GM12892 (cell line): Measurements from ENCODE around the gene PTCSC3. TPM values are rescaled to one million over a fixed set of nuclear protein-coding genes. Genes with fewer than 3 reads are reported as not detected.

ENCODE experiments used
- DNase-seq: peaks from one replicate; pipeline ENCODE4 v3.0.0; 2011; ENCODE audit not compliant: insufficient read length
- FAIRE-seq: peaks from 2 replicates; lab custom pipeline; 2011; peaks lifted over from hg19 to GRCh38; lab: Jason Lieb, UNC
- POLR2A ChIP-seq: IDR thresholded peaks from 2 replicates; pipeline ENCODE4 v1.6.1; 2011; ENCODE audit warnings: low read depth, low read length, control low read depth
- POLR2AphosphoS5 ChIP-seq: IDR thresholded peaks from 2 replicates; pipeline ENCODE4 v1.6.1; 2011; ENCODE audit warnings: low read depth, low read length, control low read depth
- TAF1 ChIP-seq: IDR thresholded peaks from 2 replicates; pipeline ENCODE4 v1.6.1; 2011; ENCODE audit warnings: low read depth, mild to moderate bottlenecking, control low read depth, low read length, borderline replicate concordance
- polyA plus RNA-seq: library from polyadenylated mRNA; unstranded; fragments of >200 nt; gene quantifications from one replicate; pipeline ENCODE4 v1.2.1, GENCODE V29; 2012; ENCODE audit warnings: missing spikeins, inconsistent platforms; ENCODE audit not compliant: missing spikeins

Gene PTCSC3
- not detected for polyA plus RNA-seq

DNA sequence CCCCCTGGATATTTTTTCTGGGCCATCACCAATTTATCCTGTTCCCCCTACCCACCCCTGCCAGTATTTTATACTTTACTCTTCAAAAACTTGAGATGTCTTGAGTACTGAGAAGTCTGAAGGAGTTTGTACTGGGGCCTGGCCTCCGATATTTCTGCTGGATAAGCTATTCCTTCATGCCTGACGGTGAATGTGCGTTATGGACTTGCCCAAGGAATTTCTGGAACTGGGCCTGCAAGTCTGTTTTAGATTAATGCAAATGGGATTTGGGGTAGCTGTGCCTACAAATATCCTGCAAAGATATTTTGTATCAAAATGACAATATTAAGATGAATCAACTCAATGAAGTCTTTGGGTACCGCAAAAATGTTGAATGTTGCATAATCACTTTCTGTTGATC lies at the start of gene PTCSC3:
PTCSC3 (minus strand) TSS at position 199 of the 400 bp plus-strand sequence.
- no peak for FAIRE-seq
- no peak for DNase-seq
- no peak for TF ChIP-seq POLR2AphosphoS5

DNA sequence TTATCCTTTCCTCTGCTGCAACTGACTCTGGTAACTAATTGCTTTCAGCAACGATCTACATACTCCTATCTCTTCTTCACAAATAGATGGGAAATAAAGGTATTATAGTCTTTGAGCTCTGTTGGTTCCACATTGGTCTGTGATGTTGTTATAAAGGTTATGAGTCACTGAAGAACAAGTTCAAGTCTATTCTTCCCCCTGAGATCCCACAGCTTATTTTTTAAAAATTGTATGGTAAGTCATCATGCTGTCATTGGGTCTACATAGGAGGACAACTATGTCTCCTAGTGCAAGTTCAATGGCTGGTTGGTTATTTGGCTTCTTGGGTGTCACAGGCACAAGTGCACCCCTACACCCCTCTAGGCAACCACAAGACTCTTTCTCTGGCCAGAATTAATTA lies 49.6 kb upstream of the PTCSC3 start:
- FAIRE-seq (no peak), DNase-seq (no peak)
- TF ChIP-seq POLR2AphosphoS5, result no peak
- TF ChIP-seq TAF1, result no peak
- TF ChIP-seq POLR2A, result no peak

- DNase-seq (no peak), FAIRE-seq (no peak)
- TF ChIP-seq POLR2A (no peak), TAF1 (no peak), POLR2AphosphoS5 (no peak)
Measured at GRCh38 chr14:36224176-36224575, 47.7 kb upstream of the PTCSC3 start.

- DNase-seq (no peak), FAIRE-seq (no peak)
- TF ChIP-seq POLR2A, result no peak
- no peak for TF ChIP-seq TAF1
- TF ChIP-seq POLR2AphosphoS5, result no peak
Measured at GRCh38 chr14:36223558-36223957, 47.0 kb upstream of the PTCSC3 start.

DNA sequence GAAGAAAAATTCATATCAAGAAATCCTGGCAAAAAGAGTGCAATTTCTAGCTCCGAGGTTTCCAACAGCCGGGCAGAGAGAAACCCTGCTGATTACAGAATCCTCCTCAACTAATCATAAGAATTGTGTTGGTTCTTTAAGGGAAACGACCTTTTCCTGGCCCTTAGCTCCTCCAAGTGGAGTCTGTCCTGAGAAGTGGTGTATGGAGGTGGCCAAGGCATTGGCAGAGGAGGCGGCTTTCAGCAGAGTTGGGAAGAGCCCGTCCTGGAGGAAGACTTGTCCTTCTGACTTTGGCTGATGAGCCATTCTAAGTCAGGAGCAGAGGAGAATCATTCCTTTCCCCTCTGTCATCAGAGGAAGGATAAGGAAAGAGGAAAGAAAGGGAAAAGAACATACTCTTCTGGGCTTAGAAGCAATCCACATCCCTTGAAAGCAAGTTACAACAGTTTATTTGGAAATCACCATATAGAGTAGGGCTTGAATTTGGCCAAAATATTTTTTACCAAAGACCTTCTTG lies 46.5 kb upstream of the PTCSC3 start:
- FAIRE-seq (no peak), DNase-seq (no peak)
- no peak for TF ChIP-seq POLR2A
- no peak for TF ChIP-seq POLR2AphosphoS5
- no peak for TF ChIP-seq TAF1

DNA sequence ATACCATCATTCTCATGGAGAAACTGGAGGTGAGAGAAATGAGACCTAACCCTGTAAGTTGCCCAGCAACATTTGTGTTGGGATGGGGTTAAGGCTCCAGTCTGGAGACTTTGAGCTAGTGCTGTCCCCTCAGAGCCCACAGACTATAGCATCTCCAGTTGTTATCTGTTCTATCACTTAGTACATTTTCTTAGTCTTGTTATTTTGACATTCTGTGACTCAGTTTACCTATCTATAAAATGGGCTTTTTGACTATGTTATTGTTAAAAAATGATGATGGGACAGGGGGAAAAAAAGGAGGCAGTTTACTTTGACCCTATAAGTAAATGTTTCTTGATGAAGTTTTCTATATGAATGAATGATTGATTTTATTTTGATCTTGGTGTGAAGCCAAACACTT lies 45.8 kb upstream of the PTCSC3 start:
- no peak for FAIRE-seq
- no peak for DNase-seq
- TF ChIP-seq POLR2A, result no peak
- no peak for TF ChIP-seq TAF1
- TF ChIP-seq POLR2AphosphoS5, result no peak

DNA sequence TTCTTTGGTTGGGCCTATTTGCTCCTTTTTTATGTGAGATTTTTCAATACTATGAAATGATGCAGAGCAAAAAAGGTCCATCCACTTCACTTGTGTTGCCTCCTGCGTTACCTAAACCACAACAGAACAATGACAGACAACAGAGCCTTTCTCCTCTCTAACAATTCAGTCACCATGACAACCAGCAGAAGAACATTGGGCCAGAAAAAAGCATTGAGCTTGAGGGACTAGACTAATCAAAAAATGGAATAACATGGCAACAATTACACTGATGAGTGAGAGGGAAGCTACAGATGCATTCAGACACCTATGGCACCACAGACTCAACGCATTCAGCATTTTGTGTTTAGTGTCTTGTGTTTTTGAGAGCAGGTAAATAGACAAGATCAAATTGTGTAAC lies 44.6 kb upstream of the PTCSC3 start:
- FAIRE-seq (no peak), DNase-seq (no peak)
- TF ChIP-seq POLR2A (no peak), TAF1 (no peak), POLR2AphosphoS5 (no peak)

DNA sequence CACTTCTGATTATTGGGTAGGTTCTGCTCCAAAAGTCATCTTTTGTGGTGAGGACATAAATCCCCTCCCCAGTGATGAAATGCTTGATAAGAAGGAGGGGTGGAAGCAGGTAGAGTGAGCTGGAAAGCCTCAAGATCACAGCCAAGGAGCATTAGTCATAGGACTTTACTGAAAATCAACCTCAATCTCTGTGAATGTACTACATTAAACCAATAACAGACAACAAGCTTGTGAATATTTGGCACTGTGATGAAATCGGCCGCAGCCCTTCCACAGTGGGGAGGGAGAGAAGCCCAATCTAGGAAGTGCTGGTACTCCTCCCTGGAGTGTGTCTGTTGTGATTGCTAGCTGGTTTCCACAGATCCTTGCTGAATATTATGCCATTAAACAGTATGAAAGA lies 41.2 kb upstream of the PTCSC3 start:
- FAIRE-seq (no peak), DNase-seq (no peak)
- TF ChIP-seq POLR2AphosphoS5 (no peak), POLR2A (no peak), TAF1 (no peak)

DNA sequence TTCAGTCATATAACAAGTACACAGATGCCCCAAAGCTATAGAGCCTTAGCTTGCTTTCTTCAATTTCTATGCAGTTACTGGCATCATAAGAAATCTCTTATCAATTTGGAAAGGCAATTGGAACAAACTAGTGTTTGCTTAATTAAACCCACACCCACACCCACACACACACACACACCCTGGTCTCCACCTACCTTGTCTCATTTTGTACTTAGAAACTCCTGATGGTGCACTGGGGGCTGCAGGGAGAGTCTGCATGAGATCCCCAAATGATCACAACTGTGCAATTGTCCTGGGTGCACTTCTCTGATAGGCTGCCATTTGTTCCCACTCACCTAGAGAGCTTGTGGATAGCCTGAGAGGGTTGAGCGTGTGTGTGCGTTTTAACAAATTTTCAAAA lies 40.5 kb upstream of the PTCSC3 start:
- no peak for FAIRE-seq
- no peak for TF ChIP-seq POLR2A
- TF ChIP-seq POLR2AphosphoS5, result no peak
- no peak for TF ChIP-seq TAF1

DNA sequence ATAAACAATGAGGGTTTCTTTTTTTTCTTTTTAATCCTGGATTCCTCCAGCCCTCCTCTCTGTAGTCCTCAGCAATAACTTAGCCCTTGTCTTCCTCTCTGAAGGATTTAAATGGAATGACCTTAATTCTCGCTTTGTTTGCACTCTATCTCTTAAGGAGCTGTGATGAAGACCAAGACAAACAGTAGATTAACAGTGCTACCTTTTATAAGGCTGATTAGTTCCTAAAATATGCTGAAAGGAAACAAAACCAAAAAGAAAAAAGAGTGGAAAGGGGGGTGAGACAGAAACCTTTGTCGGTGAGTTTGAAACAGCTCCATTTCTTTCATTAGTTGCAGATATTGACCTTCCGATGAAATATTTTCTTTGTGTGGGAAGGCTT lies 38.7 kb upstream of the PTCSC3 start:
- TF ChIP-seq TAF1 (no peak), POLR2A (no peak), POLR2AphosphoS5 (no peak)
- DNase-seq (no peak), FAIRE-seq (no peak)

More for the DNA sequence above, 40.5 kb upstream of the PTCSC3 start:
- DNase-seq, result no peak

DNA sequence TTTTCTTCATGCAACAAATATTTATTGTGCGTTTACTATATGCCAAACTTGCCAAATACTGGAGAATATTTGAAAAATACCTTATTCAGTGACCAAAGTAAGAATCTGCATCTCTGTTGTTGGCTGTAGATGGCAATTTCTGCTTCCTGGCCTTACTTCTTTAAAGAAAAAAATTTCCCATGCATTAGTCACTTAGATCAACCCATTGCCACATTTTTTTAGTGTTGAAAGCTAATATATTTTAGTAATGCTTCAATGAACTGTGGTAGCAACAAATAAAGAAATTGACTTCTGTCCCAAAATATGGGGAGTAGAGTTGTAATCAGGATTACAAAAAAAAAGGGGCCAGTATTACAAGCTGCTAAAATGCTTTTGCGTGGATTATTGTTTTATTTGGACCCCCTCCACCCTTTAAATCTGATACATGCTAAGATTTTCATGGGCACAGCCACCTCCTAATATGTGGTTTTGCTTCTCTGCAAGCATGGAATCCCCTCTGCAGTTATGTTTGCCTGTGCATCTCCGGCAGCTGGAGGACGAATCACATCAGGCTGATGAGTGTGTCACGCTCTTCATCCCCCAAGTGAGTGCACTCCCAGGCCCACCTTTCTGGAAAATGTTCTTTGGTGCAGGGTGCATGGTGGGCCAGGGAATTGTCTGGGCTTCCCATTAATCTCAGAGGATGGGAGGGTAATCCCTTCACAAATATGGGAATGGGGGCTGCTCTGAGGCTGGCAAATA lies 38.1 kb upstream of the PTCSC3 start:
- TF ChIP-seq POLR2AphosphoS5, result no peak
- no peak for TF ChIP-seq TAF1
- no peak for TF ChIP-seq POLR2A
- DNase-seq (no peak), FAIRE-seq (no peak)

- no peak for FAIRE-seq
- no peak for DNase-seq
- TF ChIP-seq POLR2AphosphoS5, result no peak
- TF ChIP-seq POLR2A, result no peak
- TF ChIP-seq TAF1, result no peak
Measured at GRCh38 chr14:36212987-36213386, 36.5 kb upstream of the PTCSC3 start.

- no peak for FAIRE-seq
- DNase-seq, result no peak
- TF ChIP-seq POLR2A (no peak), TAF1 (no peak), POLR2AphosphoS5 (no peak)
Measured at GRCh38 chr14:36212577-36212976, 36.1 kb upstream of the PTCSC3 start.
